Tibial artery (tissue), 4 donors: ENCODE measurements around the gene SRGAP2B.
"Not testable (repeated sequence)": the region's sequence is repeated elsewhere in the genome, so short reads cannot be mapped to it uniquely, and the experiment has no call there.

Source experiments
- DNase-seq, 2 donors: peaks; one replicate each; pipeline ENCODE4 v3.0.0-alpha.2; 2019
- H3K27ac ChIP-seq, 2 donors: fragments of 200-600 bp; sonication (generic) in 1 of 2; 1 replicate in 1 of 2; 2 replicates in 1 of 2; pipeline ENCODE4 v1.5.1; 2018 to 2019; ENCODE audit warnings: mild to moderate bottlenecking in 1 of 2
- H3K27me3 ChIP-seq, 2 donors: fragments of 200-600 bp; sonication (generic) in 1 of 2; one replicate each; pipeline versions ENCODE4 v1.5.1 to v1.6.0; 2016 to 2019
- H3K36me3 ChIP-seq, 3 donors: fragments of 200-600 bp; sonication (generic) in 2 of 3; one replicate each; pipeline ENCODE4 v1.5.1; 2016 to 2019; ENCODE audit warnings: mild to moderate bottlenecking in 2 of 3
- H3K4me1 ChIP-seq, 4 donors: fragments of 200-600 bp; sonication (generic) in 2 of 4; 1 replicate in 3 of 4; 2 replicates in 1 of 4; pipeline ENCODE4 v1.5.1; 2016 to 2019
- H3K4me3 ChIP-seq, 2 donors: fragments of 200-600 bp; sonication (generic) in 1 of 2; 1 replicate in 1 of 2; 2 replicates in 1 of 2; pipeline ENCODE4 v1.5.1; 2018 to 2019; ENCODE audit warnings: mild to moderate bottlenecking in 2 of 2
- H3K9me3 ChIP-seq, 3 donors: fragments of 200-600 bp; sonication (generic) in 1 of 3; one replicate each; pipeline ENCODE4 v1.5.1; 2016 to 2019
- intact Hi-C: fragments of 100-400 bp; cut with DNase I; formaldehyde crosslinking; loops from one replicate; pipeline ENCODE4 v1.15.0; 2023; ENCODE audit warnings: low total_unique reads

The SRGAP2B gene

GRCh38 chr1:144982802-144983525 is 112.2 kb downstream of the SRGAP2B start:
- DNase-seq, H3K4me1 ChIP-seq, H3K27me3 ChIP-seq, intact Hi-C loops, H3K27ac ChIP-seq, H3K36me3 ChIP-seq, H3K4me3 ChIP-seq, H3K9me3 ChIP-seq: not testable (repeated sequence)

DNA sequence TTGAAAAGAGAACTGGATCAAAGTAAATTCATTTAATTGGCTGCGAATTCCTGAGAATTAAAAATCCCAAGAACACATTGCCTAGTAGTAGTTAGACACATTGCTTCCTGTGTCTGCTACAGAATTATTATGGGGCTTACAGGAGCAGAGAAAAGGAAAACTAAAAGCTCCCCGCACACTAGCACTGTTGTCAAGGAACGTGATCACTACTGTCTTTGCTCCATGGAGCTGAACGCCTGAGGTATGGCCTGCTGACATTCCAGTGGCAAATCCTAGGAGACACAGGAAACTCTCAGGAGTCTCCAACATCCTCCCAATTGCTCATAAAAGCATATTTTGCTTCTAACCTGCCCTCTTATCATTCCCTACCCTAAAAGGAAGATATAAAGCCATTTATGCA is 114.0 kb downstream of the SRGAP2B start:
- H3K4me3 ChIP-seq, intact Hi-C loops, DNase-seq, H3K27ac ChIP-seq, H3K9me3 ChIP-seq, H3K27me3 ChIP-seq, H3K36me3 ChIP-seq, H3K4me1 ChIP-seq: not testable (repeated sequence)

- intact Hi-C loops, H3K36me3 ChIP-seq, DNase-seq, H3K4me3 ChIP-seq, H3K9me3 ChIP-seq, H3K4me1 ChIP-seq, H3K27ac ChIP-seq, H3K27me3 ChIP-seq: not testable (repeated sequence)
Observed at GRCh38 chr1:144979960-144980595, 115.0 kb downstream of the SRGAP2B start.

DNA sequence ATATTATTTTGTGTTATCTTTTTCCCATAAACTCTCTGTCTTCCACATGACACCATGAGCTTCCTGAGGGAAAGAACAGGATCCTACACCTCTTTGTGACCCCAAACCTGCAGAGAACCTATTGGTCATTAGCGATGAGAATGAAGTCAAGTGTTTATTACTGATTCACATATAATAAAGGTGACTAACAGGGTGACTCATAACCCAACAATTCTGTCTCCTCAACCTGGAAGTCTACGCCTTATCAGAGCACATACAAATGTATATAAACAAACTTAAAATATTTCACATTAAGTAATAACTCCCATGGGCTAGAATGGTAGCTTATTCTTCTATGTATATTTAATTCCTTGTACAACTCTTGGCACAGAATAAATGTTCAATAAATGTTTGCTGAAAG is 117.3 kb downstream of the SRGAP2B start:
- H3K27me3 ChIP-seq, DNase-seq, H3K4me3 ChIP-seq, intact Hi-C loops, H3K4me1 ChIP-seq, H3K27ac ChIP-seq, H3K9me3 ChIP-seq, H3K36me3 ChIP-seq: not testable (repeated sequence)

GRCh38 chr1:144971936-144972335 is 123.2 kb downstream of the SRGAP2B start:
- H3K4me3 ChIP-seq, H3K4me1 ChIP-seq, H3K27ac ChIP-seq, DNase-seq, H3K36me3 ChIP-seq, intact Hi-C loops, H3K27me3 ChIP-seq, H3K9me3 ChIP-seq: not testable (repeated sequence)

- H3K4me1 ChIP-seq, DNase-seq, H3K4me3 ChIP-seq, intact Hi-C loops, H3K9me3 ChIP-seq, H3K36me3 ChIP-seq, H3K27me3 ChIP-seq, H3K27ac ChIP-seq: not testable (repeated sequence)
Observed at GRCh38 chr1:144966488-144966887, 128.6 kb downstream of the SRGAP2B start.

DNA sequence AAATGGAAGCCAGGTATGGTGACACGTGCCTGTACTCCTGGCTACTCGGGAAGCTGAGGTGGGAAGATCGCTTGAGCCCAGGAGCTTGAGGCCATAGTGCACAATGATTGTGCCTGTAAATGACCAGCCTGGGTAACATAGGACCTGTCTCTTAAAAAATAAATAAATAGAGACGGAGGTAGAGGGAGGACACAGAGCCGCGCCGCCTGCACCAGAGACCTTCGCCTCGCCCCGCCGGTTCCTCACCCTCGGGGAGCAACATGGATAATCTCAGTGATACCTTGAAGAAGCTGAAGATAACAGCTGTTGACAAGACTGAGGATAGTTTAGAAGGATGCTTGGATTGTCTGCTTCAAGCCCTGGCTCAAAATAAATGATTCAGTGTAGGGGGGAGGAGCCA is 130.4 kb downstream of the SRGAP2B start:
- H3K4me3 ChIP-seq, H3K36me3 ChIP-seq, H3K27me3 ChIP-seq, H3K27ac ChIP-seq, DNase-seq, H3K9me3 ChIP-seq, H3K4me1 ChIP-seq, intact Hi-C loops: not testable (repeated sequence)

- H3K9me3 ChIP-seq, H3K4me3 ChIP-seq, H3K4me1 ChIP-seq, H3K27ac ChIP-seq, DNase-seq, H3K27me3 ChIP-seq, intact Hi-C loops, H3K36me3 ChIP-seq: not testable (repeated sequence)
Observed at GRCh38 chr1:144964186-144964585, 130.9 kb downstream of the SRGAP2B start.

- H3K27me3 ChIP-seq, H3K9me3 ChIP-seq, DNase-seq, H3K4me1 ChIP-seq, H3K36me3 ChIP-seq, intact Hi-C loops, H3K4me3 ChIP-seq, H3K27ac ChIP-seq: not testable (repeated sequence)
Observed at GRCh38 chr1:144963571-144963970, 131.6 kb downstream of the SRGAP2B start.

- intact Hi-C loops, H3K27me3 ChIP-seq, H3K4me3 ChIP-seq, H3K27ac ChIP-seq, H3K9me3 ChIP-seq, DNase-seq, H3K4me1 ChIP-seq, H3K36me3 ChIP-seq: not testable (repeated sequence)
Observed at GRCh38 chr1:144961604-144962583, 133.2 kb downstream of the SRGAP2B start.

GRCh38 chr1:144960929-144961488 is 134.1 kb downstream of the SRGAP2B start:
- H3K4me1 ChIP-seq, H3K4me3 ChIP-seq, H3K9me3 ChIP-seq, H3K36me3 ChIP-seq, DNase-seq, H3K27me3 ChIP-seq, H3K27ac ChIP-seq, intact Hi-C loops: not testable (repeated sequence)

- H3K4me1 ChIP-seq, intact Hi-C loops: not testable (repeated sequence)
Observed at GRCh38 chr1:144948390-144948789, 146.7 kb downstream of the SRGAP2B start.

GRCh38 chr1:144947495-144947894 is 147.6 kb downstream of the SRGAP2B start:
- H3K4me3 ChIP-seq, DNase-seq, H3K36me3 ChIP-seq, H3K9me3 ChIP-seq, H3K4me1 ChIP-seq, H3K27ac ChIP-seq, H3K27me3 ChIP-seq, intact Hi-C loops: not testable (repeated sequence)

More at GRCh38 chr1:144948390-144948789, 146.7 kb downstream of the SRGAP2B start:
- H3K27ac ChIP-seq, H3K36me3 ChIP-seq, DNase-seq, H3K9me3 ChIP-seq, H3K4me3 ChIP-seq, H3K27me3 ChIP-seq: not testable (repeated sequence)
